Measurements from ENCODE around the gene YTHDC1. TPM values are rescaled to one million over a fixed set of nuclear protein-coding genes. Genes with fewer than 3 reads are reported as not detected.

Gene YTHDC1
- total and polyA plus RNA-seq, 2 experiments from 2014 or later: 72.3 to 144 TPM

GRCh38 chr4:68324519-68325262 is 25.2 kb downstream of the YTHDC1 start (continued):
- TF ChIP-seq ZNF462 (CRISPR knock-in tag; IDR thresholded peaks at IDR 0.05) (no peak), EZH2phosphoT487 (IDR thresholded peaks at IDR 0.05; ENCODE audit: unreplicated experiment) (no peak), CTCF (conservative IDR thresholded peaks at IDR 0.05; ENCODE audit: low read depth in 2 of 2) (no peak)

- Mint-ChIP-seq H3K4me1 (peaks cover 29% of the 10 kb centered on the region; the same call in 2 of the 3 replicates), H3K4me3 (no peak overlapping the region), H3K36me3 (ENCODE audit: low read depth) (peaks cover 76% of the 10 kb centered on the region), H3K9me3 (no peaks in the 10 kb centered on the region), H3K27me3 (ENCODE audit: insufficient read depth, low read depth, poor library complexity) (no peaks in the 10 kb centered on the region), H3K27ac (no peak overlapping the region)
- Histone ChIP-seq H3K36me3 (ENCODE audit: insufficient read depth) (peaks cover 54% of the 10 kb centered on the region; the same call in 1 of the 2 replicates), H3K4me1 (ENCODE audit: insufficient read depth) (peaks cover 27% of the 10 kb centered on the region), H3K79me2 (replicated peaks; ENCODE audit: insufficient read depth) (peaks cover 10% of the 10 kb centered on the region), H2AFZ (no peak overlapping the region), H3K4me2 (no peak overlapping the region), H3F3A (replicated peaks; ENCODE audit: low read depth) (no peaks in the 10 kb centered on the region), H3K9me2 (ENCODE audit: insufficient read depth) (no peaks in the 10 kb centered on the region), H3K27ac (ENCODE audit: low read depth) (no peak overlapping the region), H4K20me1 (replicated peaks; ENCODE audit: insufficient read depth) (no peaks in the 10 kb centered on the region), H3K4me3 (no peak overlapping the region), H3K27me3 (ENCODE audit: insufficient read depth) (no peaks in the 10 kb centered on the region)
- ATAC-seq: no peak
- no peak for DNase-seq (ENCODE audit: low spot score)
- TF ChIP-seq EZH2phosphoT487 (IDR thresholded peaks at IDR 0.05; ENCODE audit: unreplicated experiment): no peak
- no peak for TF ChIP-seq JUNB (IDR thresholded peaks at IDR 0.05; ENCODE audit: unreplicated experiment)
- no peak for TF ChIP-seq NANOG (IDR thresholded peaks at IDR 0.05; ENCODE audit: borderline replicate concordance)
- TF ChIP-seq ZNF462 (CRISPR knock-in tag; IDR thresholded peaks at IDR 0.05): no peak
These were observed 30.9 kb downstream of the YTHDC1 start for GRCh38 chr4:68319040-68319439.
